Measurements from ENCODE around the gene USP3. TPM values are rescaled to one million over a fixed set of nuclear protein-coding genes. Genes with fewer than 3 reads are reported as not detected.
A peak's percentile ranks its signal among the peaks of the same experiment; 100 is the strongest.

Gene USP3
- total RNA-seq, 2 experiments from 2014 or later: 34.6 to 53.0 TPM

DNA sequence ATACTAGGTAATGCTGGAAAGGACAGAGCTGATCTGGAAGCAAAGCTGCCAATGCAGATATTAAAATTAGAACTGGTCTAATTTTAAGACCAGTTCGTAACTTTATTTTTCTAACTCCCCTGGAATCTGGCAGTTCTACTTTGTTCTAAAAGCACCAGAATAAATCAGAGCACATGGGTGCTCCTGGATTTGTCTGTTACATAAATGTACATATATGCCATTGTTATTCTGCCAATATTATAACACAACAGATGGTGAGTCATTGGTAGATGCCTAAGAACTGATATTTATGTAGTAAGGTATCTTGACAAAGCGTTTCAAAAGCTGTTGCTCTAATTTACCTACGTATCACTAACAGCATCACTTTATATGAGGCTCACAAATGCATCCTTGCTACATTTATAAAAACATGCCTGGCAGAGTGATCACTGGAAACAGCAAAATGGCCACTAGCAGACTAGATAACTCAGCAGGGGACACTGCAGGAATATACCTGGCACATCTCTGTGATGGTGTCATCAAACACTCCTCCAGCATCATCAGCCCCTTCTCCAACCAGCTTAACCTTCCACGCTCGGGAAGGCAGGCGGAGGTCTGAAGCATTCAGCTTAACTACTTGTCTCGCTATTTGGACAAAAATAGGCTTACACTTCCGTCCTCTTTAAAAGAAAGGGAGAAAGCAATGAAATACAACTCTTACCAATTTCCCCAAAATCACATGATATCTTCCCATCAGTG lies 119.0 kb downstream of the USP3 start:
- ChIA-PET POLR2A (interaction anchor here (0.6 to 1.1 kb wide), 3 partner anchors 21 to 309 kb away, joined by 3 read pairs; no protein-coding TSS in a partner anchor), CTCF (ENCODE audit: unreplicated experiment) (no interaction called here)
- DNase-seq (ENCODE audit: low spot score): no peak
- Histone ChIP-seq H3K9me2 (ENCODE audit: insufficient read depth, low read length) (no peaks in the 10 kb centered on the region), H4K20me1 (ENCODE audit: insufficient read depth, low read length) (no peaks in the 10 kb centered on the region), H3K4me2 (ENCODE audit: low read length) (no peak overlapping the region), H3K79me2 (ENCODE audit: insufficient read depth, low read depth, low read length) (no peaks in the 10 kb centered on the region), H3K4me3 (ENCODE audit: low read depth, low read length, poor library complexity, severe bottlenecking) (no peak overlapping the region), H3K4me1 (ENCODE audit: insufficient read depth, low read length, poor library complexity, severe bottlenecking) (peaks cover 8% of the 10 kb centered on the region), H3K36me3 (ENCODE audit: insufficient read depth, low read length) (peaks cover 63% of the 10 kb centered on the region), H2AFZ (ENCODE audit: low read length) (no peak overlapping the region), H3K27ac (ENCODE audit: low read depth, low read length, poor library complexity, severe bottlenecking) (no peak overlapping the region), H3K9me3 (ENCODE audit: low read length) (no peaks in the 10 kb centered on the region)
- no TSS peak for BruUV-seq (replicated peaks)
- intact Hi-C loops (cut with micrococcal nuclease; ENCODE audit: unreplicated experiment): no loop called here
- TF ChIP-seq EZH2phosphoT487 (IDR thresholded peaks at IDR 0.05; ENCODE audit: borderline replicate concordance, low read depth, low read length) (no peak), CTCF (conservative IDR thresholded peaks at IDR 0.05; ENCODE audit: low read length) (no peak)

DNA sequence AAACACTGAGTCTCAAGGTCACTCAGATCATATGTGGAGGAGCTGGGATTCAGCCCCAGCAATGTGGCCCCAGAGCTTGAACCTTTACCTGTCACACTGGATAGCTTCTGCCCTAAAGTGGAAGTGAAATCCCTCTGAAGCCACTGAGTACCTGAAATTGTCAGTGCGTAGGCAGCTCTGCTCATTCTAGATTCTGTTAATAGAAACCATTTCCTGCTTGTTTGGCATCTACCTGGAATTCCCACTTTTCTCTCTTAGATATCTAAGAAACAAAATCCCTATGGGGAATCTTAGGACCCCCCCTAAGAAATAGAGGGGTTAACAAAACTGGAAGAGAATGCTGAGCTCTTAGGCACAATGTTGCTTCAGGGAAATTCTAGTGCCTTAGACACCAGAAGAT lies 122.6 kb downstream of the USP3 start:
- peaks cover 8% of the 10 kb centered on the region for H3K4me1 ChIP-seq (ENCODE audit: insufficient read depth, low read length, poor library complexity, severe bottlenecking)
- no peak overlapping the region for H3K4me3 ChIP-seq (ENCODE audit: low read depth, low read length, poor library complexity, severe bottlenecking)
- no peaks in the 10 kb centered on the region for H4K20me1 ChIP-seq (ENCODE audit: insufficient read depth, low read length)
- intact Hi-C loops (cut with micrococcal nuclease; ENCODE audit: unreplicated experiment): no loop called here
- H3K79me2 ChIP-seq (ENCODE audit: insufficient read depth, low read depth, low read length): no peaks in the 10 kb centered on the region
- H3K36me3 ChIP-seq (ENCODE audit: insufficient read depth, low read length): peaks cover 91% of the 10 kb centered on the region
- H3K9me2 ChIP-seq (ENCODE audit: insufficient read depth, low read length): no peaks in the 10 kb centered on the region
- no peak for DNase-seq (ENCODE audit: low spot score)
- POLR2A ChIA-PET: no interaction called here
- no peak overlapping the region for H3K4me2 ChIP-seq (ENCODE audit: low read length)
- TF ChIP-seq CTCF (conservative IDR thresholded peaks at IDR 0.05; ENCODE audit: low read length) (no peak), EZH2phosphoT487 (IDR thresholded peaks at IDR 0.05; ENCODE audit: borderline replicate concordance, low read depth, low read length) (no peak)
- no TSS peak for BruUV-seq (replicated peaks)
- no peak overlapping the region for H2AFZ ChIP-seq (ENCODE audit: low read length)
- CTCF ChIA-PET (ENCODE audit: unreplicated experiment): no interaction called here
- peak overlapping the region; percentile 2 for H3K27ac ChIP-seq (ENCODE audit: low read depth, low read length, poor library complexity, severe bottlenecking)
- no peaks in the 10 kb centered on the region for H3K9me3 ChIP-seq (ENCODE audit: low read length)

DNA sequence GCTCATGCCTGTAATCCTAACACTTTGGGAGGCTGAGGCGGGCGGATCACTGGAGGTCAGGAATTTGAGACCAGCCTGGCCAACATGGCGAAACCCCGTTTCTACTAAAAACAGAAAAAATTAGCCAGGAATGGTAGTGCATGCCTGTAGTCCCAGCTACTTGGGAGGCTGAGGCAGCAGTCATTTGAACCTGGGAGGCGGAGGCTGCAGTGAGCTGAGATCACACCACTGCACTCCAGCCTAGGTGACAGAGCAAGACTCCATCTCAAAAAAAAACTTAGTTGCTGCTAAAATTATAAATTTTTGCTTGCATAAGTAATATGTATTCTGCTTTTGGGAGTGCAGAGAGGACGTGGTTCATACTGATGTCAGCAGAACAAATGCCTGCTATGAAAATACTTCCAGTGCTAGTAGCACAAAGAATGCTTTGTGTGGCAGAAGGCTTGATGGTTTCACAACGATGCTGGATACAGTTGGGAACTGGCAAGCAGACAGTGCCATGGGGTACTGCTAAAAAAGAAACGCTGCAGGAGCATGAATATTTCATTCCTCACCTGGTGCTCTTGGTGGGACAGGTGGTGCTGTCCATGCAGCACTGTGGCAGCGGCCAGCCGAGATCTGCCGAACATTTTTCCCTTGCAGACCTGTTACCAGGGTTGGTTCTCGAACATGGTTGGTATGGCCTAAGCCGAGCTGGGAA lies 123.9 kb downstream of the USP3 start:
- Histone ChIP-seq H3K79me2 (ENCODE audit: insufficient read depth, low read depth, low read length) (no peaks in the 10 kb centered on the region), H3K4me3 (ENCODE audit: low read depth, low read length, poor library complexity, severe bottlenecking) (no peak overlapping the region), H4K20me1 (ENCODE audit: insufficient read depth, low read length) (no peaks in the 10 kb centered on the region), H2AFZ (ENCODE audit: low read length) (no peak overlapping the region), H3K4me1 (ENCODE audit: insufficient read depth, low read length, poor library complexity, severe bottlenecking) (peaks cover 12% of the 10 kb centered on the region), H3K36me3 (ENCODE audit: insufficient read depth, low read length) (peaks cover 91% of the 10 kb centered on the region), H3K9me2 (ENCODE audit: insufficient read depth, low read length) (no peaks in the 10 kb centered on the region), H3K9me3 (ENCODE audit: low read length) (no peaks in the 10 kb centered on the region), H3K27ac (ENCODE audit: low read depth, low read length, poor library complexity, severe bottlenecking) (no peak overlapping the region), H3K4me2 (ENCODE audit: low read length) (no peak overlapping the region)
- POLR2A ChIA-PET: no interaction called here
- intact Hi-C loops (cut with micrococcal nuclease; ENCODE audit: unreplicated experiment): no loop called here
- no peak for DNase-seq (ENCODE audit: low spot score)
- BruUV-seq (replicated peaks): no TSS peak
- CTCF ChIA-PET (ENCODE audit: unreplicated experiment): no interaction called here
- TF ChIP-seq CTCF (conservative IDR thresholded peaks at IDR 0.05; ENCODE audit: low read length) (no peak), EZH2phosphoT487 (IDR thresholded peaks at IDR 0.05; ENCODE audit: borderline replicate concordance, low read depth, low read length) (no peak)
